GM19099 (cell line): ENCODE measurements around the gene OSBPL8.

ENCODE experiments used
- POLR2A ChIP-seq: IDR thresholded peaks from 3 replicates; pipeline ENCODE4 v1.6.1; 2011; ENCODE audit warnings: low read depth; ENCODE audit not compliant: insufficient read length; ENCODE audit errors: extremely low read depth

Gene OSBPL8

DNA sequence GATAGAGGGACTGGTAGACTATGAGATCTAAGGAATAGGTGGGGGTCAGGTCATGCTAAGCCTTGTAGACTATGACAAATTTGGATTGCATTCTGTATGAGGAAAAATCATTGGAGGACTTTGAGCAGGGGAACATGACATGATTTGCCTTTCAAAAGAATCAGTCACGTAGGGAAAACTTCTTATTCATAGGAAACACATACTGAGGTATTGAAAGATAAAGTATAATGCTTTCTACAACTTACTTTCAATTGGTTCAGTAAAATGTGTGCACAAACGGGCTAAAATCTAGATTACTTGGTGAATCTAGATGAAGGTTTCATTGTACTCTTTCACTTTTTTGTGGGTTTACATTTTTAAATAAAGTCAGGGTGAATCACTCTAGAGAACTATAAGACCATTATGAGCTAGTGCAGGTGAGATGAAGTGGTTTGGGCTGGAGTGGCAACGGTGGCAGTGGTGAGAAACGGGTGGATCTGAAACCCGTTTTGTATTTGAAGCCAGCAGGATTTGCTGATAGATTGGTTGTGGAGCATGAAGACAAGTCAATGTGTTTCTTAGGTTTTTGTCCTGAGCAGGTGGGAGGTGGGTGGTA lies 218.0 kb downstream of the OSBPL8 start:
- no peak for TF ChIP-seq POLR2A

- no peak for TF ChIP-seq POLR2A
These were observed 218.7 kb downstream of the OSBPL8 start for GRCh38 chr12:76340680-76341435.

DNA sequence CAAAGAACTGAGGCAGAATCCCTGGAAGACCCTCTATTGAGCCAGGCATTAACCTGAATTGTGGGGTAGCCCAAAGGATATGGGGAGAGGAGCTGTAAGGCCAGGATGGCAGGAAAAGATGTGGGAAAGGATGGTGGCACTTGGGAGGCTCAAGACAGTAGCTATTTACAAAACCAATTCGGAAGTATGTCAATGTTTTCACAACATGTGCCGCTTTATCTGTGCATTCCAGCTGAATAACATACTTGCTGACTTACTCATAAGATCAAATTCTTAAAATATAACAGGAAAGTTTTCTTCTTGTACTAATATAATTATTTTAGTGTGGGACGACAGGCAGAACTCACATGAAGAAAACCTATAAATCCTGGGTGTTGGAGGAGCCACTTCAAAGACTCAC lies 222.0 kb downstream of the OSBPL8 start:
- TF ChIP-seq POLR2A = no peak

GRCh38 chr12:76332606-76333005 lies 227.0 kb downstream of the OSBPL8 start:
- TF ChIP-seq POLR2A = no peak

DNA sequence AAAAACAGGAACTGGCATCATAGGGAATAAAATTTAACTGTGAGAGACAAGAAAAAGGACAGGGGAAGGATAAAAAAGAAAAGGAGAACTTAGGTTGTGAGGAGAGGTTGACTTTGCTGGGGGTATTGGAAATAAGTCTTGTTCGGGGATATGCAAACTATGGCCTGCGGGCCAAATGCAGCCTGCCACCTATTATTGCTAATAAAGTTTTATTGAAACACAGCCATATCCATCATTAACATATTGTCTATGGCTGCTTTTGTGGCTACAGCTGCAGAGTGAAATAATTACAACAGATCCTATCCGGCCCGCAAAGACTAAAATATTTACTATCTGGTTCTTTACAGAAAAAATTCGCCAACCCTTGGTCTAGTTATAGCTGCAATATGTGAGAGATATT lies 230.0 kb downstream of the OSBPL8 start:
- no peak for TF ChIP-seq POLR2A

DNA sequence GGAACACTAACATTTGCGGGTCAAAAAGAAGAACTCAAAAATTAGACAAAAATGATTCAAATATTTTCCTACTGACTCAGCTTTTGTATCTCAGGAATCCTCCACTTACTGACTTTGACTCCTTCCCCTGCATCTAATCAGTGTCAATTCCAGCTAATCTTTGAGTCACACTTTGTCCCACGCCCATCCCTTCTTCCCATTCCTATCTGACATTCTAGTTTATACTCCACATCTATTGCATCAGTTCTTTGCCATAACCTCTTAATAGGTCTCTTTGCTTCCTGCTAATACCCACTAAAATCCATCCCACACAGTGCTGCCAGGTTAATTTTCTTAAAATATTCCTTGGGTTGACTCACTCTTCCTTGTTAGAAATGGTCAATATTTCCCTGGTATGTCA lies 230.4 kb downstream of the OSBPL8 start:
- TF ChIP-seq POLR2A = no peak

DNA sequence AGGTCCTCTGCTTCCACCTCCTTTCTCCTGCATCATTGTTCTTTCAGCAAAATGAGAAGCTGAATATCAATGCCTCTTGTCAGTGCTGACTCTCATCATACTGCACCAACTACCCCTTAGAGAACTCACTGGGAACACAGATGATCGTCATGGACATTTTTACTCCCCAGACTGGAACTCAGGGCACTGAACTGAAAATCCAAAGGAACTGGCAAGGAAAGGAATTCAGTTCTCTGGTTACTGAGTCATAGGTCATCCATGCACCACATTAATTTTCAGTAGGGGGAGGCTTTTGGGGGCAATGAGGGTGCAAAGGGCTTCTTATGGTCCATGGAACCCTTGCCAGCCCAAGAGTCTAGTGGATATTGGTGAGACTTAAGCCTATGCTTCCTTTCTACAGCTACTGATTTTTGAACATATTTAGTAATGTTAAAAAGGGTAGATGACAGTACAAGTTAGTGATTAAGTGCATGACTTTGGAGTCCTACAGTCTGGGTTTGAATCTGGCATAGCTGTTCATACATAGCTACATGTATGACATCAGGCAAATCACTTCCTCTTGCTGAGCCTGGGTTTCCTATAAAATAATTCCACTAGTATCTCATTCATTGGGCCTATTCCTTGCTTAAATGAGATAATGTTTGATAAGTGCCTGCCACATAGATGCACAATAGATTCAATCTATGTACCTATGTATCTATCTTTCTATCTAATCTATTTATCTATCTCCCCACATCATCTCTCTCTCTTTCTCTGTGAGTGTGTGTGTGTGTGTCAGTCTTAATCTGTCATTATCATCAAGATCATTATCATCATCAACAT lies 240.6 kb downstream of the OSBPL8 start:
- no peak for TF ChIP-seq POLR2A

DNA sequence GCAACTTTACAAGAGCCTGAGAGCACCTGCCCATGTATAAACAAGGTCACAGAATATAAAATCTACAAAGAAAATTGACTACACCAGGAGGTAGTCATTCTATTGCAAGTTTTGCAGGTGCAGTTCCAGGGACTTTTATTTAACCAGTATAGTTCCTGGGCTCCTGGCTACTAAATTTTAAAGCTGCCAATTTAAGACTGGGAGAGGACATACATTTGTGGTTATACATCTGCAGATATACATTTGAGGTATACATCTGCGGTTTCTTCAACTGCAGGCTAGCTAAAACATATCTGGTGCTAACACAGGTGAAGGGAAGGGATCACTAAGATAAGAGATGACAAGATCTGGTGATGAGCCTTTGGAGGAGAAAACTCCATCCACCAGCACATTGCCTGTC lies 241.6 kb downstream of the OSBPL8 start:
- no peak for TF ChIP-seq POLR2A

GRCh38 chr12:76316468-76316867 lies 243.1 kb downstream of the OSBPL8 start:
- TF ChIP-seq POLR2A = no peak

GRCh38 chr12:76313299-76313698 lies 246.3 kb downstream of the OSBPL8 start:
- no peak for TF ChIP-seq POLR2A

- no peak for TF ChIP-seq POLR2A
These were observed 247.3 kb downstream of the OSBPL8 start for GRCh38 chr12:76312315-76312714.

- TF ChIP-seq POLR2A = no peak
These were observed 247.8 kb downstream of the OSBPL8 start for GRCh38 chr12:76311796-76312195.

DNA sequence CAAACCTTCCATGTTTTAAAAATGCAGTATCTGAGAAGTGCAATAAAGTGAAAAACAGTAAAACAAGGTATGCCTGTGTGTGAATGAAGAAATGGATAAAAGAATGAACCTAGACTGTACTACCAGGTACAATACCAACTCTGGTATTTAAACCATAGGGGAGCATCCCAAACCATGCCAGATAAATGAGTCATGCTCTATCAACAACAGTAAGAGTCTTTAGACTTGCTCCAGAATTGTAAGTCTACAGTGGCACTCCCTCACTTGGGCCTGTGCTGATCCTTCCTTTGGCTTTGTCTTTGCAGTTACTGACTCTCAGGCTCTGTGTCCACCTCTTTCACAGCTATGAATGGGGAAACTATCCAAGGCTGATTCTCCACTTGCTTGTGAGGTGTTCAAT lies 249.5 kb downstream of the OSBPL8 start:
- TF ChIP-seq POLR2A = no peak

DNA sequence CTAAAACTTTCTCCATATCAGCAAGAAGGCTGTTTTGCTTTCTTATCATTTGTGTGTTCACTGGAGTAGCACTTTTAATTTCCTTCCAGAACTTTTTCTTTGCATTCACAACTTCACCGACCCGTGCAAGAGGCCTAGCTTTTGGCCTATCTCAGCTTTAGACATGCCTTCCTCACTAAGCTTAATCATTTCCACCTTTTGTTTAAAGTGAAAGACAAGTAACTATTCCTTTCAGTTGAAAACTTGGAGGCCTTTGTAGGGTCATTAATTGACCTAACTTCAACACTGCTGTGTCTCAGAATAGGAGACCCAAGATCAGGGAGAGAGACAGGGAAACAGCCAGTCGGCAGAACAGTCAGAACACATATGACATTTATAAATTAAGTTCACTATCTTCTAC lies 250.7 kb downstream of the OSBPL8 start:
- no peak for TF ChIP-seq POLR2A

DNA sequence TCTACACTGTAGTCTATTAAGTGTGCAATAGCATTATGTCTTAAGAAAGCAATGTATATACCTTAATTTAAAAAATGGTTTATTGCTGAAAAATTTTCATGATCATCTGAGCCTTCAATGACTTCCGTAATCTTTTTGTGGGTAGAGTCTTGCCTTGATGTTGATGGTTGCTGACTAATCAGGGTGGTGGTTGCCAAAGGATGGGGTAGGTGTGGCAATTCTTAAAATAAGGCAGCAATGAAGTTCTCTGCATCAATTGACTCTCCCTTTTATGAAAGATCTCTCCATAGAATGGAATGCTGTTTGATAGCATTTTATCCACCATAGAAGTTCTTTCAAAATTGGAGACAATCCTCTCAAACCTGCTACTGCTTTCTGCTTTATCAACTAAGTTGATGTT lies 252.5 kb downstream of the OSBPL8 start:
- TF ChIP-seq POLR2A = no peak

DNA sequence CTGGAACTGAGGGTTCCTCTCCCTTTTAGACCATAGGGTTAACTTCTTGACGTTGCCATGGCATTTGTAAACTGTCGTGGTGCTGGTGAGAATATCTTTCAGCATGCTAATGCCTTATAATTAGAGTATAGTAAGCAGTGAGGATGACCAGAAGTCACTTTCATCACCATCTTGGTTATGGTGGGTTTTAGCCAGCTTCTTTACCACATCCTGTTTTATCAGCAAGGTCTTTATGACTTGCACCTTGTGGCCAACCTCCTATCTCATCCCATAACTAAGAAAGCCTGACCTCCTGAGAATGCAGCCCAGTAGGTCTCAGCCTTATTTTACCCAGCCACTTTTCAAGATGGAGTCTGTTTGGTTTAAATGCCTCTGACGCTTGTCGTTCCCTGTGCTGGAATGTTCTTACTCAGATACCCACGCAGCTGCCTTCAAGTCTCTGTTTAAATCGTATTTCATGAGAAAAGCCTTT lies 255.5 kb downstream of the OSBPL8 start:
- TF ChIP-seq POLR2A = no peak

DNA sequence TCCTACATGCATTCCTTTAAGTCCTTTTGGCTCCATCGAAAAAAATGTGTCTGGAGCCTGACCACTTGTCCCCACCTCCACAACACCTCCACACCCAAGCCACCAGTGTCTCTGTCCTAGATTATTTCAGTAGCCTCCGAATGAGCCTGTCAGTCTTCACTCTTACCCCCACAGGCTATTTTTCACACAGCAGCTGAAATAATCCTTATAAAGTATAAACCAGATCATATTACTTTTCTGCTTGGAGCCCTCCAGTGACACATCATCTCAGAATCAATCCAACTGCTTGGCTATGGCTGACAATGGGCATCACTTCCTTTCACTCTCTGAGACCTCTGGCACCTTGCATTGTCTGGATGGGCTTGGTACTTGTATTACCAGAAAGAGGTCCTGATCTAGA lies 256.2 kb downstream of the OSBPL8 start:
- no peak for TF ChIP-seq POLR2A
